Prostate gland (tissue), 2 donors: Measurements from ENCODE around the gene CREB5. TPM values are rescaled to one million over a fixed set of nuclear protein-coding genes. Genes with fewer than 3 reads are reported as not detected.
A peak's percentile ranks its signal among the peaks of the same experiment; 100 is the strongest.

Source experiments
- DNase-seq: peaks from one replicate; pipeline ENCODE4 v3.0.0-alpha.2; 2019; ENCODE audit warnings: low spot score
- H3K27ac ChIP-seq, 2 donors: fragments of 200-600 bp; sonication (generic); 2 replicates each; pipeline ENCODE4 v1.5.1; 2017 to 2019
- H3K27me3 ChIP-seq: fragments of 200-600 bp; sonication (generic); replicated peaks from 2 replicates; pipeline ENCODE4 v1.5.1; 2019; ENCODE audit not compliant: insufficient read depth
- H3K36me3 ChIP-seq, 2 donors: fragments of 200-600 bp; sonication (generic); 1 replicate in 1 of 2; 2 replicates in 1 of 2; pipeline versions ENCODE4 v1.5.1 to v1.8.1; 2017 to 2019
- H3K4me1 ChIP-seq: fragments of 200-600 bp; sonication (generic); replicated peaks from 2 replicates; pipeline ENCODE4 v1.5.1; 2019
- H3K4me3 ChIP-seq, 2 donors: fragments of 200-600 bp; sonication (generic); 2 replicates each; pipeline ENCODE4 v1.5.1; 2017 to 2019
- H3K9me3 ChIP-seq: fragments of 200-600 bp; sonication (generic); 2 replicates; pipeline ENCODE4 v1.5.1; 2017
- CTCF ChIP-seq, 4 experiments: fragments of 200-600 bp in 2 of 4; fragments of 450-650 bp in 2 of 4; sonication (generic) in 2 of 4; IDR thresholded peaks; 1 replicate in 3 of 4; 2 replicates in 1 of 4; pipeline ENCODE4 v1.5.1; 2016 to 2019; ENCODE audit warnings: antibody characterized with exemption in 4 of 4, mild to moderate bottlenecking in 2 of 4, moderate library complexity in 2 of 4
- POLR2A ChIP-seq: fragments of 450-650 bp; IDR thresholded peaks from one replicate; pipeline ENCODE4 v1.6.1; 2016; ENCODE audit warnings: antibody characterized with exemption, mild to moderate bottlenecking
- POLR2AphosphoS5 ChIP-seq: sonication (generic); formaldehyde crosslinking; IDR thresholded peaks from one replicate; pipeline ENCODE4 v1.6.1; 2017; ENCODE audit warnings: antibody characterized with exemption
- WGBS: methylation state at CpG from one replicate; pipeline ENCODE4 v1.1.5; 2018; 5-methylcytosine and 5-hydroxymethylcytosine counted together
- intact Hi-C: fragments of 100-400 bp; cut with DNase I; formaldehyde crosslinking; loops from one replicate; pipeline ENCODE4 v1.14.2; 2022
- total RNA-seq, 2 donors: library from RNA; depleted of rRNA; stranded (reverse); fragments of >200 nt; gene quantifications; one replicate each; pipeline ENCODE4 v1.1.0, GENCODE V29; 2016

The CREB5 gene
- total RNA-seq, 2 donors from 2014 or later, result 0.46 to 3.4 TPM

GRCh38 chr7:28382144-28382543 is 30.2 kb upstream of the CREB5 start:
- intact Hi-C loops, result no loop called here
- Histone ChIP-seq H3K9me3 (no peaks in the 10 kb centered on the region), H3K4me3 (no peak overlapping the region), H3K27ac (no peak overlapping the region), H3K27me3 (no peaks in the 10 kb centered on the region), H3K4me1 (no peaks in the 10 kb centered on the region), H3K36me3 (no peaks in the 10 kb centered on the region)
- TF ChIP-seq CTCF (IDR thresholded peaks at IDR 0.05) (no peak), POLR2AphosphoS5 (no peak), POLR2A (no peak)
- DNase-seq, result no peak
- 88% methylated on average over 5 of the region's 5 CpGs for WGBS

GRCh38 chr7:28383975-28384374 is 28.3 kb upstream of the CREB5 start:
- no peaks in the 10 kb centered on the region for H3K4me1 ChIP-seq
- no peaks in the 10 kb centered on the region for H3K36me3 ChIP-seq
- no peak for DNase-seq
- TF ChIP-seq CTCF (IDR thresholded peaks at IDR 0.05), result no peak
- no peak for TF ChIP-seq POLR2AphosphoS5
- TF ChIP-seq POLR2A, result no peak
- intact Hi-C loops, result no loop called here
- H3K27me3 ChIP-seq, result no peaks in the 10 kb centered on the region
- no peak overlapping the region for H3K27ac ChIP-seq
- 88% methylated on average over 8 of the region's 8 CpGs for WGBS
- no peaks in the 10 kb centered on the region for H3K9me3 ChIP-seq
- no peak overlapping the region for H3K4me3 ChIP-seq

- H3K4me1 ChIP-seq, result no peaks in the 10 kb centered on the region
- intact Hi-C loops, result loop anchor here (2.0 to 5.0 kb wide), 2 partner anchors 238 to 465 kb away; no protein-coding TSS in a partner anchor
- H3K36me3 ChIP-seq, result no peaks in the 10 kb centered on the region
- no peaks in the 10 kb centered on the region for H3K27me3 ChIP-seq
- no peak overlapping the region for H3K27ac ChIP-seq
- TF ChIP-seq CTCF (IDR thresholded peaks at IDR 0.05) (peak; percentile 67 to 82 (median 74)), POLR2AphosphoS5 (no peak), POLR2A (no peak)
- H3K9me3 ChIP-seq, result no peaks in the 10 kb centered on the region
- H3K4me3 ChIP-seq, result peak overlapping the region in 1 of 2 donors; percentile 7
- peak; percentile 33 for DNase-seq
- WGBS, result 7% methylated on average over 14 of the region's 14 CpGs
Observed at GRCh38 chr7:28389504-28390395, 22.6 kb upstream of the CREB5 start.

GRCh38 chr7:28390426-28390825 is 21.9 kb upstream of the CREB5 start:
- Histone ChIP-seq H3K9me3 (no peaks in the 10 kb centered on the region), H3K4me1 (no peaks in the 10 kb centered on the region), H3K36me3 (no peaks in the 10 kb centered on the region), H3K27me3 (no peaks in the 10 kb centered on the region), H3K27ac (no peak overlapping the region), H3K4me3 (no peak overlapping the region)
- DNase-seq, result no peak
- intact Hi-C loops, result loop anchor here (5.0 kb wide), 1 partner anchor 237 kb away; no protein-coding TSS in a partner anchor
- no peak for TF ChIP-seq CTCF (IDR thresholded peaks at IDR 0.05)
- TF ChIP-seq POLR2AphosphoS5, result no peak
- no peak for TF ChIP-seq POLR2A
- WGBS, result 18% methylated on average over 3 of the region's 3 CpGs
